ENCODE measurements around the gene SUMO3. TPM values are rescaled to one million over a fixed set of nuclear protein-coding genes. Genes with fewer than 3 reads are reported as not detected.
A peak's percentile ranks its signal among the peaks of the same experiment; 100 is the strongest.

The SUMO3 gene
- total RNA-seq, 1 donor from 2014 or later: 65.5 TPM

GRCh38 chr21:44813727-44814126 is 4.1 kb downstream of the SUMO3 start:
- ATAC-seq (no peak), DNase-seq (ENCODE audit: low spot score) (no peak)
- intact Hi-C loops (cut with DNase I): no loop called here

- DNase-seq (ENCODE audit: low spot score): no peak
- intact Hi-C loops (cut with DNase I): no loop called here
Measured at GRCh38 chr21:44813149-44813548, 4.7 kb downstream of the SUMO3 start.

GRCh38 chr21:44812640-44813039 is 5.2 kb downstream of the SUMO3 start:
- ATAC-seq (no peak), DNase-seq (ENCODE audit: low spot score) (no peak)
- intact Hi-C loops (cut with DNase I): no loop called here

More at GRCh38 chr21:44813149-44813548, 4.7 kb downstream of the SUMO3 start:
- no peak for ATAC-seq

GRCh38 chr21:44810779-44811178 is 7.1 kb downstream of the SUMO3 start:
- DNase-seq (ENCODE audit: low spot score) (no peak), ATAC-seq (no peak)
- intact Hi-C loops (cut with DNase I): no loop called here

- intact Hi-C loops (cut with DNase I): no loop called here
- ATAC-seq (no peak), DNase-seq (ENCODE audit: low spot score) (no peak)
Measured at GRCh38 chr21:44805859-44806258, 12.0 kb downstream of the SUMO3 start.

GRCh38 chr21:44805226-44805625 is 12.6 kb downstream of the SUMO3 start:
- intact Hi-C loops (cut with DNase I): no loop called here
- no peak for DNase-seq (ENCODE audit: low spot score)
- ATAC-seq: no peak

- ATAC-seq: no peak
- intact Hi-C loops (cut with DNase I): no loop called here
Measured at GRCh38 chr21:44804762-44805161, 13.1 kb downstream of the SUMO3 start.

GRCh38 chr21:44803651-44804050 is 14.2 kb downstream of the SUMO3 start:
- no peak for DNase-seq (ENCODE audit: low spot score)
- ATAC-seq: no peak
- intact Hi-C loops (cut with DNase I): no loop called here

More at GRCh38 chr21:44804762-44805161, 13.1 kb downstream of the SUMO3 start:
- DNase-seq (ENCODE audit: low spot score): no peak

GRCh38 chr21:44802396-44803153 is 15.3 kb downstream of the SUMO3 start:
- ATAC-seq: peak; percentile 38
- DNase-seq (ENCODE audit: low spot score): no peak
- intact Hi-C loops (cut with DNase I): no loop called here

GRCh38 chr21:44801468-44802395 is 16.1 kb downstream of the SUMO3 start, which contains the start of gene UBE2G2:
TSS of gene UBE2G2 (minus strand) at chr21:44801820. CDS start at chr21:44801748, 72 bp downstream.
- ATAC-seq (peak; percentile 97), DNase-seq (ENCODE audit: low spot score) (peak; percentile 90)
- intact Hi-C loops (cut with DNase I): no loop called here

GRCh38 chr21:44800971-44801467 is 16.8 kb downstream of the SUMO3 start:
- no peak for ATAC-seq
- DNase-seq (ENCODE audit: low spot score): no peak
- intact Hi-C loops (cut with DNase I): no loop called here

GRCh38 chr21:44800103-44800502 is 17.8 kb downstream of the SUMO3 start:
- intact Hi-C loops (cut with DNase I): no loop called here
- ATAC-seq (no peak), DNase-seq (ENCODE audit: low spot score) (no peak)

- no peak for ATAC-seq
- intact Hi-C loops (cut with DNase I): loop anchor here (10.0 kb wide), 1 partner anchor 285 kb away; no protein-coding TSS in a partner anchor
- no peak for DNase-seq (ENCODE audit: low spot score)
Measured at GRCh38 chr21:44799646-44800045, 18.2 kb downstream of the SUMO3 start.

- intact Hi-C loops (cut with DNase I): loop anchor here (10.0 kb wide), 1 partner anchor 283 kb away; no protein-coding TSS in a partner anchor
- no peak for ATAC-seq
Measured at GRCh38 chr21:44797775-44798174, 20.1 kb downstream of the SUMO3 start.

GRCh38 chr21:44795342-44795741 is 22.5 kb downstream of the SUMO3 start:
- no peak for ATAC-seq
- DNase-seq (ENCODE audit: low spot score): no peak
- intact Hi-C loops (cut with DNase I): loop anchor here (10.0 kb wide), 1 partner anchor 281 kb away; no protein-coding TSS in a partner anchor

More at GRCh38 chr21:44797775-44798174, 20.1 kb downstream of the SUMO3 start:
- no peak for DNase-seq (ENCODE audit: low spot score)

GRCh38 chr21:44793592-44794374 is 24.1 kb downstream of the SUMO3 start:
- intact Hi-C loops (cut with DNase I): loop anchor here (10.0 kb wide), 1 partner anchor 279 kb away; no protein-coding TSS in a partner anchor
- ATAC-seq: no peak
- no peak for DNase-seq (ENCODE audit: low spot score)

GRCh38 chr21:44792702-44793591 is 24.9 kb downstream of the SUMO3 start:
- peak; percentile 92 for ATAC-seq
- DNase-seq (ENCODE audit: low spot score): peak; percentile 68
- intact Hi-C loops (cut with DNase I): loop anchor here (10.0 kb wide), 1 partner anchor 278 kb away; no protein-coding TSS in a partner anchor
